ENCODE measurements around the gene BCAN.

Gene BCAN

DNA sequence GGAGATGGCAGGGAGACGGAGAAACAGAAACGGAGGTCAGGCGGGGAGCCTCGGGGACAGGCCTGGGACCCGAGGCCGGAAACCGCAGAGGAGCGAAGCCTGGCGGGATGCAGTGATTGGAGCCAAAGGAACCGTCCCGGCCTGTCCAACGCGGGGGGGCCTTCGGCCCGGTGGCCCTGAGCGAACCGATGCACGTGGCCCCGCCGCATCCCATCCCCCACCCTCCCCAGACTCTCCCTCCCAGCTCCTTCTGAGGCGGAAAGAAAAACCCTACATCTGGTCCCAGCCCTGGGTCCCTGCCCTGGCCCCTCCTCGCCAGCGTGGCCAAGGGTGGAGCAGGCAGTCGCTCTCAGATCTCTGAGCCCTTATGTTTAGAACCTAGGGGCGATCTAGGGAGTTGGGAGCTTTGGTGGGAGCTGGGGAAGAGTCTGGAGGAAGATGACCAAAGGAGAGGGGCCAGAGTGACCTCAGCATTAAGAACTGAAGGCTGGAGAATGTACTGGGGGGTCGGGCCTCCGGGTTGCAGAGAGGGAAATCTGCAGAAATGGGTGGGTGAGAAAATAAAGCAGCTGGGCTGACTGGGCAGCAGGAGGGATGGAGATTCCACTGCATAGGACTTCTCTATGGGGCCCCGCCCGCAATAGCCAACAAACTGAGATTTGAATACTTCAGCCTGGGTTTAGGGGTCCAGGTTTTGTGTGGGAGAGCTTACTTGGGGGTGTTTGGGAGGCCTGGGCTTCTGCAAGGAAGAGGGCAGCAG, 64.9 kb downstream of the BCAN start:
- H3K27ac ChIP-seq (ENCODE audit: insufficient read depth, low read depth, low read length, poor library complexity, severe bottlenecking) = peak overlapping the region; percentile 84
- H3K36me3 ChIP-seq (ENCODE audit: control insufficient read depth, insufficient read depth, low read length) = no peaks in the 10 kb centered on the region
- WGBS, 2 experiments = 1% methylated on average over 29 of the region's 29 CpGs
- peaks cover 4% of the 10 kb centered on the region for H3K27me3 ChIP-seq (ENCODE audit: control insufficient read depth, insufficient read depth, low read length, poor library complexity, severe bottlenecking)
- H3K9me3 ChIP-seq (ENCODE audit: control insufficient read depth, low read length) = no peaks in the 10 kb centered on the region
- H3K4me3 ChIP-seq (ENCODE audit: insufficient read depth, low read depth, low read length) = peak overlapping the region; percentile 55
- peaks cover 52% of the 10 kb centered on the region for H3K4me1 ChIP-seq (ENCODE audit: control insufficient read depth, insufficient read depth, low read length)

DNA sequence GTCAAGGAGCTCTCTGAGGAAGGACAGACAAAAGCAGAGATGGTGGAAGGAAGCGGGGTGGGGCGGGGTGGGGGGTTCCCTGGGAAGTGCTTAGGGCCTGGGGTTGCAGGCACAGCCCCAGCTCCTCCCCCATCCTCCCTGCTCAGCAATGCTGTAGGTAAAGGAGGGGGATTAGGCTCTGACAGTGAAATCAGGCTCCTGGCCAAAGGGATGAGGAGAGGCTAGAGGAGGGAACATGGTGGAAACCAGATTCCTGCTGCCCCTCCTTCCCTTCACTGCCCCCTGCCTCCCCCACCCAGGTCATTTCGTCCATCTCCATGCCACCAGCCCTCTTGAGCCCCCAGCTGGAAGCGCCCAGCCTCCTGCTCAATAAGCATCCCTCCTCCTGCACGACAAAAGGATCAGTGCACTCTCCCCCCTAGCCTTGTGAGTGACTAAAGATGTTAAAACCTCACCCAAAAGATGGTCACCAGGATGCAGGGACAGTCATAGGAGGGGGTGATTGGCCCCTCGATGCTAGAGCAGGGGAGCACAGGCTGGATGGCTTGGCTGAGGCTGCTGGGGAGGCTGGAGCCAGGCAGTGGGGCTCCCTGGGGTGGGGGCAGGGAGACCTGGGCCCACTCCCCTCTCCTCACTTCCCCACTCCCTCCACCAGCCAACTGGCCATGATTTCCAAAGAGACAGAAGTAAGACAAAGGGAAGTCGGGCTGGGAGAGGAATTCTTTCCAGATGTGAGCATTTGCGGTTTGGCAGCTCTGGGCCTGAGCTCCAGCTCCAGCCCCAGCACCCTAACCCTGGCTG, 65.7 kb downstream of the BCAN start:
- H3K9me3 ChIP-seq (ENCODE audit: control insufficient read depth, low read length) = no peaks in the 10 kb centered on the region
- peaks cover 4% of the 10 kb centered on the region for H3K27me3 ChIP-seq (ENCODE audit: control insufficient read depth, insufficient read depth, low read length, poor library complexity, severe bottlenecking)
- 2% methylated on average over 8 of the region's 8 CpGs for WGBS, 2 experiments
- peaks cover 49% of the 10 kb centered on the region for H3K4me1 ChIP-seq (ENCODE audit: control insufficient read depth, insufficient read depth, low read length)
- peak overlapping the region; percentile 19 for H3K4me3 ChIP-seq (ENCODE audit: insufficient read depth, low read depth, low read length)
- peak overlapping the region; percentile 84 for H3K27ac ChIP-seq (ENCODE audit: insufficient read depth, low read depth, low read length, poor library complexity, severe bottlenecking)
- H3K36me3 ChIP-seq (ENCODE audit: control insufficient read depth, insufficient read depth, low read length) = no peaks in the 10 kb centered on the region

DNA sequence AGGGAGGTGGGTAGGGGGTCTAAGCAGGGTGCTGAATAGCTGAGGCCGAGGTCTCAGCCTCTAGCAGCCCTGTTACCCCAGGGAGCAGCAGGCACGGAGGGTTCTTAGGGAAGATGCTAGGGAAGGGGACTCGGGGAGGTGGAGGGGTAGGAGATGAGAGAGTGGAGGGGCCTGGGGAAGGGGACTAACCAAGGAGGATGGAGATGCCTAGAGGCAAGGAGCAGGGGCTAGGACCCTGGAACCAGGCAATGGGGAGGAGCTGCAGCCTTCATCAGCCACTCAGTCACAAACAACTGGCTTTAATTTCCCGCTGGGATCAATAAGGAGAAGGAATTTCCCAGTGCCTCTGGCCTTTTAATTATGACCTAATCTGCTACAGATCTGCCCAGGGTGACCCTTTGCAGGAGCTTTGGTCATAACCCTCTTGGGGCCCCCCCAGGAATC, 66.3 kb downstream of the BCAN start:
- Histone ChIP-seq H3K27ac (ENCODE audit: insufficient read depth, low read depth, low read length, poor library complexity, severe bottlenecking) (peak overlapping the region; percentile 84), H3K4me3 (ENCODE audit: insufficient read depth, low read depth, low read length) (peak overlapping the region; percentile 19), H3K4me1 (ENCODE audit: control insufficient read depth, insufficient read depth, low read length) (peaks cover 43% of the 10 kb centered on the region), H3K9me3 (ENCODE audit: control insufficient read depth, low read length) (no peaks in the 10 kb centered on the region), H3K36me3 (ENCODE audit: control insufficient read depth, insufficient read depth, low read length) (no peaks in the 10 kb centered on the region), H3K27me3 (ENCODE audit: control insufficient read depth, insufficient read depth, low read length, poor library complexity, severe bottlenecking) (peaks cover 4% of the 10 kb centered on the region)
- WGBS, 2 experiments = 1 to 2% methylated on average over 4 of the region's 4 CpGs

DNA sequence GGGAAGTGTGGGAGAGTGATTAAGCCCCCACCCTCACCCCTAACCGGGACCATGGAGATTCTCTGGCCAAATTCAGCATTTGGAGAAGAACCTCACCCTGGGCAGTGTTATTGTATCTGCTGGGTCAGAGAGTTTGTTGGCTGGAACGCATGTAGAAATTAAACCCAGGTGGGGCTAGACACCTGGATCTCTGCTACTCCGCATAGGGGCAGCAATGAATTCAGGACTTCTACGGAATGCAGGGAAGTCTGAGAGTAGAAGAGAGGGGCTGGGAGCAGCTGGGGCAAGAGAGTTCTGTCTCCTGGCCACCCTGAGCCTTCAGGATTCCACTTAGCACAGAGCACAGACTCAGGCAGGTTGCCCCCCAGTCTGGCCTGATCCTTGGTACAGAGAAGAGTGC, 67.1 kb downstream of the BCAN start:
- no peaks in the 10 kb centered on the region for H3K9me3 ChIP-seq (ENCODE audit: control insufficient read depth, low read length)
- peaks cover 39% of the 10 kb centered on the region for H3K4me1 ChIP-seq (ENCODE audit: control insufficient read depth, insufficient read depth, low read length)
- H3K36me3 ChIP-seq (ENCODE audit: control insufficient read depth, insufficient read depth, low read length) = no peaks in the 10 kb centered on the region
- H3K27me3 ChIP-seq (ENCODE audit: control insufficient read depth, insufficient read depth, low read length, poor library complexity, severe bottlenecking) = peaks cover 4% of the 10 kb centered on the region
- WGBS, 2 experiments = 45 to 51% methylated on average over 4 of the region's 4 CpGs
- peak overlapping the region; percentile 84 for H3K27ac ChIP-seq (ENCODE audit: insufficient read depth, low read depth, low read length, poor library complexity, severe bottlenecking)
- no peak overlapping the region for H3K4me3 ChIP-seq (ENCODE audit: insufficient read depth, low read depth, low read length)
